Dermis microvascular lymphatic vessel endothelial cell (primary cell): ENCODE results near the gene CFAP46. TPM values are rescaled to one million over a fixed set of nuclear protein-coding genes. Genes with fewer than 3 reads are reported as not detected.
"Not testable (repeated sequence)": the region's sequence is repeated elsewhere in the genome, so short reads cannot be mapped to it uniquely, and the experiment has no call there.

Experiments
- DNase-seq, 2 donors: peaks; one replicate each; pipeline versions ENCODE4 v3.0.0 to v3.0.0-alpha.2; 2010; ENCODE audit warnings: low read depth in 2 of 2
- total RNA-seq: library from RNA; depleted of rRNA; stranded (reverse); fragments of >200 nt; gene quantifications from 2 replicates; pipeline ENCODE4 v1.2.1, GENCODE V29; 2014

Gene CFAP46
- total RNA-seq, 1 donor from 2014 or later = 1.2 TPM

- DNase-seq = no peak
Observed at GRCh38 chr10:132963430-132963960, 21.1 kb upstream of the CFAP46 start.

GRCh38 chr10:132962623-132963429 is 20.5 kb upstream of the CFAP46 start:
- no peak for DNase-seq

- DNase-seq = peak; percentile 41 to 62
Observed at GRCh38 chr10:132961787-132962622, 19.6 kb upstream of the CFAP46 start.

GRCh38 chr10:132961420-132961786 is 19.0 kb upstream of the CFAP46 start:
- no peak for DNase-seq

GRCh38 chr10:132960631-132961419 is 18.5 kb upstream of the CFAP46 start:
- no peak for DNase-seq

- no peak for DNase-seq
Observed at GRCh38 chr10:132960071-132960472, 17.7 kb upstream of the CFAP46 start.

- no peak for DNase-seq
Observed at GRCh38 chr10:132959559-132959961, 17.2 kb upstream of the CFAP46 start.

- DNase-seq = no peak
Observed at GRCh38 chr10:132958883-132959558, 16.7 kb upstream of the CFAP46 start.

- DNase-seq = no peak
Observed at GRCh38 chr10:132957981-132958882, 15.9 kb upstream of the CFAP46 start.

GRCh38 chr10:132957131-132957530 is 14.8 kb upstream of the CFAP46 start:
- DNase-seq = no peak

- not testable (repeated sequence) for DNase-seq
Observed at GRCh38 chr10:132956259-132956658, 13.9 kb upstream of the CFAP46 start.

- no peak for DNase-seq
Observed at GRCh38 chr10:132955479-132955878, 13.1 kb upstream of the CFAP46 start.

- DNase-seq = no peak
Observed at GRCh38 chr10:132953428-132953827, 11.1 kb upstream of the CFAP46 start.

- DNase-seq = no peak
Observed at GRCh38 chr10:132951926-132952325, 9.6 kb upstream of the CFAP46 start.

- no peak for DNase-seq
Observed at GRCh38 chr10:132948351-132948750, 6.0 kb upstream of the CFAP46 start.

- no peak for DNase-seq
Observed at GRCh38 chr10:132947843-132948242, 5.5 kb upstream of the CFAP46 start.

GRCh38 chr10:132946806-132947546 is 4.6 kb upstream of the CFAP46 start:
- no peak for DNase-seq

- no peak for DNase-seq
Observed at GRCh38 chr10:132946311-132946710, 3.9 kb upstream of the CFAP46 start.

GRCh38 chr10:132945894-132946255 is 3.5 kb upstream of the CFAP46 start:
- DNase-seq = no peak
